Measurements from ENCODE around the gene NUP98. TPM values are rescaled to one million over a fixed set of nuclear protein-coding genes. Genes with fewer than 3 reads are reported as not detected.
"Not testable (repeated sequence)": the region's sequence is repeated elsewhere in the genome, so short reads cannot be mapped to it uniquely, and the experiment has no call there.

The NUP98 gene
- total RNA-seq, 4 donors from 2014 or later: 55.1 to 189 (median 123) TPM

- intact Hi-C loops (cut with DNase I; ENCODE audit: low total_unique reads): no loop called here
- no peaks in the 10 kb centered on the region for H3K9me3 ChIP-seq
- H3K27ac ChIP-seq: peak overlapping the region; percentile 94 to 96
- H3K27me3 ChIP-seq: no peaks in the 10 kb centered on the region
- H3K4me1 ChIP-seq: no peaks in the 10 kb centered on the region
- H3K36me3 ChIP-seq: no peaks in the 10 kb centered on the region
- TF ChIP-seq POLR2A (IDR thresholded peaks at IDR 0.05) (no peak), CTCF (IDR thresholded peaks at IDR 0.05) (no peak)
- peak overlapping the region; percentile 75 to 100 for H3K4me3 ChIP-seq
- DNase-seq: no peak
These were observed 1.0 kb downstream of the NUP98 start for GRCh38 chr11:3796346-3796745.

- peak overlapping the region in 1 of 2 donors; percentile 94 for H3K27ac ChIP-seq
- intact Hi-C loops (cut with DNase I; ENCODE audit: low total_unique reads): no loop called here
These were observed 1.4 kb downstream of the NUP98 start for GRCh38 chr11:3796002-3796311.

GRCh38 chr11:3795131-3796001, 2.0 kb downstream of the NUP98 start:
- no peak for TF ChIP-seq CTCF (IDR thresholded peaks at IDR 0.05)
- no peak for TF ChIP-seq POLR2A (IDR thresholded peaks at IDR 0.05)
- no peak for DNase-seq
- H3K9me3 ChIP-seq: no peaks in the 10 kb centered on the region
- no peaks in the 10 kb centered on the region for H3K36me3 ChIP-seq
- no peaks in the 10 kb centered on the region for H3K27me3 ChIP-seq
- H3K27ac ChIP-seq: peak overlapping the region in 1 of 2 donors; percentile 94
- H3K4me1 ChIP-seq: no peaks in the 10 kb centered on the region
- intact Hi-C loops (cut with DNase I; ENCODE audit: low total_unique reads): no loop called here
- H3K4me3 ChIP-seq: peak overlapping the region in 1 of 2 donors; percentile 75

More at GRCh38 chr11:3796002-3796311, 1.4 kb downstream of the NUP98 start:
- DNase-seq: no peak
- Histone ChIP-seq H3K9me3 (no peaks in the 10 kb centered on the region), H3K27me3 (no peaks in the 10 kb centered on the region), H3K4me1 (no peaks in the 10 kb centered on the region), H3K4me3 (peak overlapping the region; percentile 75 to 100), H3K36me3 (no peaks in the 10 kb centered on the region)
- no peak for TF ChIP-seq POLR2A (IDR thresholded peaks at IDR 0.05)
- TF ChIP-seq CTCF (IDR thresholded peaks at IDR 0.05): no peak

GRCh38 chr11:3794387-3794786, 3.0 kb downstream of the NUP98 start:
- H3K36me3 ChIP-seq; H3K27me3 ChIP-seq; H3K4me3 ChIP-seq; H3K4me1 ChIP-seq; H3K9me3 ChIP-seq; DNase-seq; intact Hi-C loops (cut with DNase I; ENCODE audit: low total_unique reads); H3K27ac ChIP-seq: not testable (repeated sequence)

- no peaks in the 10 kb centered on the region for H3K36me3 ChIP-seq
- no peak overlapping the region for H3K27ac ChIP-seq
- intact Hi-C loops (cut with DNase I; ENCODE audit: low total_unique reads): no loop called here
- TF ChIP-seq POLR2A (IDR thresholded peaks at IDR 0.05) (no peak), CTCF (IDR thresholded peaks at IDR 0.05) (no peak)
- no peak for DNase-seq
- H3K4me1 ChIP-seq: no peaks in the 10 kb centered on the region
- no peaks in the 10 kb centered on the region for H3K27me3 ChIP-seq
- no peaks in the 10 kb centered on the region for H3K9me3 ChIP-seq
- no peak overlapping the region for H3K4me3 ChIP-seq
These were observed 10.4 kb downstream of the NUP98 start for GRCh38 chr11:3786781-3787428.

Measured in uterus (tissue), 4 donors.